Measurements from ENCODE around the gene SMCHD1.
"Not testable (repeated sequence)": the region's sequence is repeated elsewhere in the genome, so short reads cannot be mapped to it uniquely, and the experiment has no call there.

The SMCHD1 gene

GRCh38 chr18:2848247-2849246 lies 193.0 kb downstream of the SMCHD1 start:
- TF ChIP-seq EZH2 (IDR thresholded peaks at IDR 0.05; ENCODE audit: borderline replicate concordance, low read depth, low read length, severe bottlenecking), result no peak
- TF ChIP-seq CTCF (IDR thresholded peaks at IDR 0.05; ENCODE audit: borderline replicate concordance, extremely low read depth, low read length, poor library complexity, severe bottlenecking), result no peak
- no peak overlapping the region for H3K4me3 ChIP-seq (ENCODE audit: low read depth in 1 of 2, low read length in 2 of 2)
- no peaks in the 10 kb centered on the region for H3K79me2 ChIP-seq (ENCODE audit: insufficient read depth, low read length)
- ATAC-seq (ENCODE audit: insufficient read depth, low read depth) (no peak), DNase-seq (no peak)
- no peak overlapping the region for H3K27ac ChIP-seq (ENCODE audit: low read length)
- H3K4me1 ChIP-seq (ENCODE audit: insufficient read depth, low read length), result no peaks in the 10 kb centered on the region
- no peaks in the 10 kb centered on the region for H3K9me3 ChIP-seq (ENCODE audit: insufficient read depth, low read length, severe bottlenecking)
- peaks cover 24% of the 10 kb centered on the region for H3K27me3 ChIP-seq (ENCODE audit: insufficient read depth, low read length, poor library complexity)
- H3K4me2 ChIP-seq (ENCODE audit: insufficient read depth, low read length), result no peak overlapping the region
- no peaks in the 10 kb centered on the region for H3K36me3 ChIP-seq (ENCODE audit: insufficient read depth, low read length)
- no peaks in the 10 kb centered on the region for H4K20me1 ChIP-seq (ENCODE audit: insufficient read depth, low read length)
- no peak overlapping the region for H3K9ac ChIP-seq (ENCODE audit: low read depth, low read length)
- no peak overlapping the region for H2AFZ ChIP-seq (ENCODE audit: low read depth, low read length)

GRCh38 chr18:2850816-2851215 lies 195.3 kb downstream of the SMCHD1 start:
- H3K9me3 ChIP-seq (ENCODE audit: insufficient read depth, low read length, severe bottlenecking), result no peaks in the 10 kb centered on the region
- no peak overlapping the region for H3K9ac ChIP-seq (ENCODE audit: low read depth, low read length)
- peaks cover 24% of the 10 kb centered on the region for H3K27me3 ChIP-seq (ENCODE audit: insufficient read depth, low read length, poor library complexity)
- TF ChIP-seq EZH2 (IDR thresholded peaks at IDR 0.05; ENCODE audit: borderline replicate concordance, low read depth, low read length, severe bottlenecking) (no peak), CTCF (IDR thresholded peaks at IDR 0.05; ENCODE audit: borderline replicate concordance, extremely low read depth, low read length, poor library complexity, severe bottlenecking) (no peak)
- ATAC-seq (ENCODE audit: insufficient read depth, low read depth), result no peak
- H2AFZ ChIP-seq (ENCODE audit: low read depth, low read length), result no peak overlapping the region
- no peaks in the 10 kb centered on the region for H3K36me3 ChIP-seq (ENCODE audit: insufficient read depth, low read length)
- no peaks in the 10 kb centered on the region for H3K4me1 ChIP-seq (ENCODE audit: insufficient read depth, low read length)
- H3K79me2 ChIP-seq (ENCODE audit: insufficient read depth, low read length), result no peaks in the 10 kb centered on the region
- DNase-seq, result no peak
- H3K27ac ChIP-seq (ENCODE audit: low read length), result no peak overlapping the region
- H3K4me3 ChIP-seq (ENCODE audit: low read depth in 1 of 2, low read length in 2 of 2), result no peak overlapping the region
- H3K4me2 ChIP-seq (ENCODE audit: insufficient read depth, low read length), result no peak overlapping the region
- H4K20me1 ChIP-seq (ENCODE audit: insufficient read depth, low read length), result no peaks in the 10 kb centered on the region

GRCh38 chr18:2851771-2852170 lies 196.2 kb downstream of the SMCHD1 start:
- DNase-seq, result no peak
- Histone ChIP-seq H2AFZ (ENCODE audit: low read depth, low read length) (no peak overlapping the region), H3K36me3 (ENCODE audit: insufficient read depth, low read length) (no peaks in the 10 kb centered on the region), H3K27ac (ENCODE audit: low read length) (no peak overlapping the region), H3K79me2 (ENCODE audit: insufficient read depth, low read length) (no peaks in the 10 kb centered on the region), H3K4me3 (ENCODE audit: low read depth in 1 of 2, low read length in 2 of 2) (no peak overlapping the region), H3K4me1 (ENCODE audit: insufficient read depth, low read length) (no peaks in the 10 kb centered on the region), H3K27me3 (ENCODE audit: insufficient read depth, low read length, poor library complexity) (peaks cover 31% of the 10 kb centered on the region), H3K9me3 (ENCODE audit: insufficient read depth, low read length, severe bottlenecking) (no peaks in the 10 kb centered on the region), H4K20me1 (ENCODE audit: insufficient read depth, low read length) (no peaks in the 10 kb centered on the region), H3K9ac (ENCODE audit: low read depth, low read length) (no peak overlapping the region), H3K4me2 (ENCODE audit: insufficient read depth, low read length) (no peak overlapping the region)
- TF ChIP-seq CTCF (IDR thresholded peaks at IDR 0.05; ENCODE audit: borderline replicate concordance, extremely low read depth, low read length, poor library complexity, severe bottlenecking) (no peak), EZH2 (IDR thresholded peaks at IDR 0.05; ENCODE audit: borderline replicate concordance, low read depth, low read length, severe bottlenecking) (no peak)
- ATAC-seq (ENCODE audit: insufficient read depth, low read depth), result no peak

GRCh38 chr18:2852460-2852859 lies 196.9 kb downstream of the SMCHD1 start:
- not testable (repeated sequence) for H3K27ac ChIP-seq (ENCODE audit: low read length); DNase-seq; H3K9me3 ChIP-seq (ENCODE audit: insufficient read depth, low read length, severe bottlenecking); H3K36me3 ChIP-seq (ENCODE audit: insufficient read depth, low read length); H3K4me3 ChIP-seq (ENCODE audit: low read depth in 1 of 2, low read length in 2 of 2); ATAC-seq (ENCODE audit: insufficient read depth, low read depth); H3K4me2 ChIP-seq (ENCODE audit: insufficient read depth, low read length); H3K79me2 ChIP-seq (ENCODE audit: insufficient read depth, low read length); H3K4me1 ChIP-seq (ENCODE audit: insufficient read depth, low read length); H3K9ac ChIP-seq (ENCODE audit: low read depth, low read length); H4K20me1 ChIP-seq (ENCODE audit: insufficient read depth, low read length); H2AFZ ChIP-seq (ENCODE audit: low read depth, low read length)
- peaks cover 38% of the 10 kb centered on the region for H3K27me3 ChIP-seq (ENCODE audit: insufficient read depth, low read length, poor library complexity)

All from DND-41 (cell line).